DMS53 (cell line): ENCODE measurements around the gene ERBB2.
"Not testable (repeated sequence)": the region's sequence is repeated elsewhere in the genome, so short reads cannot be mapped to it uniquely, and the experiment has no call there.

Source experiments
- DNase-seq: peaks from one replicate; lab custom pipeline; 2025; lab: John Stamatoyannopoulos, UW

The ERBB2 gene

DNA sequence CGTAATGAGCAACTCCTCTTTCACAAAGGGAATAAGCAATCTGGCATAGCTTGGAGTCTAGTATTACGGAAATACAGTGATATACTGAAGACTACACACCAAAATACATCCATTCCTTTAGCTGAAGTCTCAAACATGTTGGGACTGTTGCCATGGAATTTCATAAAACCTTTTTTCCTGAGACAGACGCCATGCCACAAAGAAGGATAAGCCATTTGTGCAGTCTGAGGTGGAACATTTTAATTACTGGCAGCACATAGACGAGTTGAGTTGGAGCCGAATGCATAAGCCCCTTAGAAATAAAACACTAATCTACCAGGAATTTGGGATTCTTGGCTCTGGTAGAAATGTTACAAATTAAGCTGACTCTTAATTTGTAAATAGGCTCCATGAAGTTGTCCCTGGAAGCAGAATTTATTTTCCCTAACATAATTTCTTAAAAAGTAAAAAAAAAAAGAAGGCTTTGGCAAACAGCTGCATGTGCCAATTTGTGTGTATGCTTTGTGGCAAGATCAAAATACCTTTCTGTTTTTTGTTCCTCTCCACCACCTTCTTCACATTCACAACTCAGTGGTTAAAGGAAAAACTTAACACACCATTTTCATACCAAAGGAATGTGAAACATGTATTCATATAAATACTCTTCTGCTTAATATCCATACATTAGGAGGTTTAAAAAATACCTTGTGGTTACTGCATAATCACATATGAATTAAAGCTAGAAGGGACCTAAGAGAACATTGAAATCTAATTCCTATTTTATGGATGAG lies 63.4 kb downstream of the ERBB2 start:
- DNase-seq, result no peak

DNA sequence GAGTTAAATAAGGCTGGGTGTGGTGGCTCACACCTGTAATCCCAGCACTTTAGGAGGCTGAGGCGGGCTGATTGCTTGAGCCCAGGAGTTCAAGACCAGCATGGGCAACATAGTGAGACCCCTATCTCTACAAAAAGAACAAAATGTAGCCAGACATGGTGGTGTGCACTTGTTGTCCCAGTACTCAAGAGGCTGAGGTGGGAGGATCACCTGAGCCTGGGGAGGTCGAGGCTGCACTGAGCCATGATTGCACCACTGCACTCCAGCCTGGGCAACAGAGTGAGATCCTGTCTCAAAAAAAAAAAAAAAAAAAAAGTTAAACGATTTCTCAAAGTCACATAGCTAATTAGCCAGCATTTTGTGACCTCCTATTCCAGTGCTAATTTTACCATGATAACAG lies 64.3 kb downstream of the ERBB2 start:
- DNase-seq, result not testable (repeated sequence)

DNA sequence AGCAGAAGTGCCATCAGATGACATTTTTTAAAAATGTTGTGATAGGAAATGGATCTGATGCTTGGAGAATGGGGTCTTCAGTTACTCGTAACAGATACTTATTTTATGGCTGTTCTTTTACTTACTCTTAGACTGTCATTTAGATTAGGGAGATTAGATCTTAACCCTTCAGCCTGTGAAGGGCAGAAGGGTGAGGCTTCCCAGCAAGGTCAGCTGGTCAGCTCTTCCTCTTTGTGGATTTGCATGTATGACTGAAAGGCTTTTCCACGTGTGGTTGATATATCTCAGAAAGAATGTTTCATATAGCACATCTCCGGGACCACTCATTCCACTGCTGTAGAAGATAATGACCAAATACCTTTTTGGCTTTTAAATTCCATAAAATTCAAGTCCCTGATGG lies 65.3 kb downstream of the ERBB2 start:
- DNase-seq, result no peak

GRCh38 chr17:39765766-39766165 lies 65.9 kb downstream of the ERBB2 start:
- no peak for DNase-seq

DNA sequence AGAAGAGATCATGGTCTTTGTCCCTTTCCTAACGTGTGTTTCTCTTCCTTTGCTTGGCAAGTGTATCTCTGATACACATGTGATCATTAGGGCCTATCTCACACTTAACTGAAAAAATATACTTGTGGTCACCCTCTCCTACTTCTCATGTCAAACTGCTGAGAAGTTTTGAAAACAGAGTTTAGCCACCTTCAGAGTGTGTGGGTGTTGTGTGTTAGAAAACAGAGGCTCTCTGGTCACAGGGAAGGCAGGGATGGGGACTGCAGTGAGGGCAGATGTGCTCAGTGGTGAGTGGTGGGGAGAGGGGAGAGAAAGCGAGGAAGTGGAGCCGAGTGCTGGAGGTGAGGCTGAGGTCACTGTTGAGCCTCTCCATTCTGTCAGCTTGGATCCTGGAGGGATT lies 67.3 kb downstream of the ERBB2 start:
- DNase-seq, result no peak

DNA sequence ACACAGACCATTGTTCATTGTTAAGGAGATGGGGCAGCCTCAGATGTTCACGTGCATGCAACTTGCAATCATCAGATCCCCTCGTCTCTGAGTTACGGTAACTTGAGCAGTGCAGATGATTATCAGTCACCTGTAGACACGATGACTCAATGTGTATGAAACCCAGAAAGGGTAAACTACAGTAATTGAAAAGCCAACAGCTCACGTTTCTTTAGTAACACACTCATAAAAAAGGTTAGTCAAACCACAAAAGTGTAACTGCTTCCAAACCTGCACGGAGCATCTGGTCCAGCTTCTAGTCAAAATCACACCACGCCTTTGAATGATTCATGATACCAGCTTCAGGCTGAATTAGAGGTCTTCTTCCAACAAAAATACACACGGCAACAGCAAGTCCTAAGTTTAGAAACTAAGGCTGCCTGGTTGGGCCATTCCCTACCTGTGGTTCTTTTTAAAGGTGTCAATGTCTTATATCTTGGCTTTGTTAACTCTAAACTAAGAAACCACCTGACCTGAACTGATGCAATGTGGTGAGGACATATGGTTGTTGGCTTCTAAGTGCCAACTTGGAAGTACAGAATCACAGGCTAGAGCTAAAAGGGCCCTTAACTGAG lies 70.2 kb downstream of the ERBB2 start:
- DNase-seq, result peak; percentile 93

DNA sequence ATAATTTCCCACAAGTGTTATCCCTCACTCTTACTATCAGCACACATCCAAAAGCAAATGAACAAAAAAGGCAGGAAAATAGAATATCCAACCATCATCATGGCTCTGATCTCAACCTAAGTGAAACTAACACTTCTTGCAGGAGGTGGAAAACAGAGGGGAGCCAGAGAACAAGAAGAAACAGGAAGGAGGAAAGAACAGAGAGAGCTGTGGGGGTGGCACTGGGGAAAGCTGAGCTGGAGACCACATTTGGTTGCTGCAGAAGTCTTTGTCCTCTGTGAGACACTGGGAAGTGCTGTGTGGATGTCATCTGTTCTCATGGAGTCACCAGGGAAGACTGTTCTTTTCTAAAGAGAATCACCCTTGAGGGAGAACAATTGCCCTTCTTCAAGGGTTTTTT lies 72.6 kb downstream of the ERBB2 start:
- DNase-seq, result no peak

GRCh38 chr17:39772987-39773934 lies 73.4 kb downstream of the ERBB2 start:
- no peak for DNase-seq

DNA sequence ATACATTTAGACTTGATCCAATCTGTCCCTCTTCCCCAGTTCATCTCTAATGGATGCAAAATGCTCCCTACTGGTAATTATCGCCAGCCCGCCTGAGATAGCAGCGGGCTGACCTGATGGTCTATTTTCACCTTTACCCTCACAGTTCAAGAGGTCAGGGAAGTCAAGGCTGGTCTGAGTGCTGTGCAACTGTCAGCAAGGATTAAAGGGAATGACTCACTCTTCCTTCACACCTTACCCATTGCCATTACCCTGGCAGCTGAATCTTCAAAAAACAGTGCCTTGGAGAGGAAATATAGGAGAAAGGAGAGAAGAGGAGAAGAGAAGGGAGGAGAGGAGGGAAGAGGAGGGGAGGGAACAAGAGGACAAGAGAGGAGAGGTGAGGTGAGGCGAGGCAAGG lies 74.2 kb downstream of the ERBB2 start:
- DNase-seq, result peak; percentile 8

GRCh38 chr17:39775031-39775430 lies 75.2 kb downstream of the ERBB2 start:
- no peak for DNase-seq

- DNase-seq, result no peak
Measured at GRCh38 chr17:39776252-39776651, 76.4 kb downstream of the ERBB2 start.

- no peak for DNase-seq
Measured at GRCh38 chr17:39777534-39778365, 77.9 kb downstream of the ERBB2 start.
